Neural progenitor cell (in vitro differentiated cells): Measurements from ENCODE around the gene SEPTIN8. TPM values are rescaled to one million over a fixed set of nuclear protein-coding genes. Genes with fewer than 3 reads are reported as not detected.

ENCODE experiments used
- DNase-seq: peaks from one replicate; pipeline ENCODE4 v3.0.0-alpha.2; 2016; ENCODE audit warnings: low spot score
- H2AFZ ChIP-seq: fragments of 200-600 bp; sonication (generic); replicated peaks from 2 replicates; pipeline ENCODE4 v1.6.1; 2016; ENCODE audit warnings: antibody characterized with exemption
- H3F3A ChIP-seq: fragments of 200-600 bp; sonication (generic); 2 replicates; pipeline ENCODE4 v1.6.1; 2016; ENCODE audit warnings: antibody characterized with exemption, low read depth
- H3K27ac ChIP-seq: fragments of 200-600 bp; sonication (generic); 2 replicates; pipeline ENCODE4 v1.5.1; 2016; ENCODE audit warnings: mild to moderate bottlenecking
- H3K27me3 ChIP-seq: fragments of 200-600 bp; sonication (generic); 2 replicates; pipeline ENCODE4 v1.6.1; 2016; ENCODE audit warnings: mild to moderate bottlenecking, moderate library complexity
- H3K36me3 ChIP-seq: fragments of 200-600 bp; sonication (generic); 2 replicates; pipeline ENCODE4 v1.5.1; 2016
- H3K4me1 ChIP-seq: fragments of 200-600 bp; sonication (generic); 2 replicates; pipeline ENCODE4 v1.6.1; 2016; ENCODE audit warnings: mixed run types
- H3K4me2 ChIP-seq: fragments of 200-600 bp; sonication (generic); 2 replicates; pipeline ENCODE4 v1.6.1; 2016
- H3K4me3 ChIP-seq: fragments of 200-600 bp; sonication (generic); 2 replicates; pipeline ENCODE4 v1.5.1; 2016
- H3K79me2 ChIP-seq: fragments of 200-600 bp; sonication (generic); 2 replicates; pipeline ENCODE4 v1.6.1; 2016; ENCODE audit warnings: low read depth
- H3K9ac ChIP-seq: fragments of 200-600 bp; sonication (generic); 2 replicates; pipeline ENCODE4 v1.6.1; 2016
- H3K9me3 ChIP-seq: fragments of 200-600 bp; sonication (generic); 2 replicates; pipeline ENCODE4 v1.5.1; 2016; ENCODE audit warnings: low read depth
- H4K20me1 ChIP-seq: fragments of 200-600 bp; sonication (generic); 2 replicates; pipeline ENCODE4 v1.6.1; 2016; ENCODE audit warnings: low read depth
- H3K27ac Mint-ChIP-seq: 3 replicates; pipeline ENCODE4 v1.8.0; 2021; ENCODE audit warnings: mixed read lengths
- H3K27me3 Mint-ChIP-seq: 2 replicates; pipeline ENCODE4 v1.8.0; 2022; ENCODE audit warnings: low read depth, mild to moderate bottlenecking, inconsistent platforms, moderate library complexity, mixed read lengths; ENCODE audit not compliant: insufficient read depth
- H3K36me3 Mint-ChIP-seq: 3 replicates; pipeline ENCODE4 v1.8.0; 2021; ENCODE audit warnings: mixed read lengths
- H3K4me1 Mint-ChIP-seq: 3 replicates; pipeline ENCODE4 v1.8.0; 2021; ENCODE audit warnings: mixed read lengths
- H3K4me3 Mint-ChIP-seq: 3 replicates; pipeline ENCODE4 v1.8.0; 2021; ENCODE audit warnings: mild to moderate bottlenecking, moderate library complexity, mixed read lengths
- H3K9me3 Mint-ChIP-seq: 3 replicates; pipeline ENCODE4 v1.8.0; 2020; ENCODE audit warnings: mixed read lengths
- CTCF ChIP-seq: fragments of 200-600 bp; sonication (generic); IDR thresholded peaks from 2 replicates; pipeline ENCODE4 v1.5.1; 2017; ENCODE audit warnings: antibody characterized with exemption, mild to moderate bottlenecking
- EZH2 ChIP-seq: fragments of 200-600 bp; sonication (generic); IDR thresholded peaks from 2 replicates; pipeline ENCODE4 v1.6.1; 2017; ENCODE audit warnings: antibody characterized with exemption, mild to moderate bottlenecking, moderate library complexity
- EZH2phosphoT487 ChIP-seq: fragments of 200-600 bp; sonication (generic); IDR thresholded peaks from 2 replicates; pipeline ENCODE4 v1.6.1; 2017; ENCODE audit warnings: antibody characterized with exemption
- total RNA-seq: library from RNA; depleted of rRNA; stranded (reverse); fragments of >200 nt; gene quantifications from 2 replicates; pipeline ENCODE4 v1.2.3, GENCODE V29; 2015; ENCODE audit warnings: low replicate concordance

SEPTIN8 gene
- total RNA-seq, 1 donor from 2014 or later: 39.9 TPM

GRCh38 chr5:132753135-132753987 lies 23.7 kb downstream of the SEPTIN8 start:
- H3K27me3 ChIP-seq: peaks cover 41% of the 10 kb centered on the region
- H3K4me3 ChIP-seq: no peak overlapping the region
- H3K27me3 Mint-ChIP-seq: peaks cover 26% of the 10 kb centered on the region
- H3K79me2 ChIP-seq: no peaks in the 10 kb centered on the region
- H3K36me3 ChIP-seq: no peaks in the 10 kb centered on the region
- peaks cover 2% of the 10 kb centered on the region for H3K36me3 Mint-ChIP-seq
- TF ChIP-seq EZH2phosphoT487: no peak
- TF ChIP-seq EZH2: no peak
- TF ChIP-seq CTCF: peak; percentile 21
- peaks cover under 1% of the 10 kb centered on the region for H3K9me3 Mint-ChIP-seq
- peak; percentile 79 for DNase-seq
- no peaks in the 10 kb centered on the region for H3K9me3 ChIP-seq
- H2AFZ ChIP-seq: no peak overlapping the region
- H4K20me1 ChIP-seq: no peaks in the 10 kb centered on the region
- no peak overlapping the region for H3K9ac ChIP-seq
- no peak overlapping the region for H3K27ac ChIP-seq
- peak overlapping the region; percentile 28 for H3K4me2 ChIP-seq
- H3K4me1 Mint-ChIP-seq: peaks cover 22% of the 10 kb centered on the region
- H3K4me1 ChIP-seq: peaks cover 27% of the 10 kb centered on the region
- peak overlapping the region; percentile 38 for H3K27ac Mint-ChIP-seq
- H3F3A ChIP-seq: peaks cover 24% of the 10 kb centered on the region
- no peak overlapping the region for H3K4me3 Mint-ChIP-seq

DNA sequence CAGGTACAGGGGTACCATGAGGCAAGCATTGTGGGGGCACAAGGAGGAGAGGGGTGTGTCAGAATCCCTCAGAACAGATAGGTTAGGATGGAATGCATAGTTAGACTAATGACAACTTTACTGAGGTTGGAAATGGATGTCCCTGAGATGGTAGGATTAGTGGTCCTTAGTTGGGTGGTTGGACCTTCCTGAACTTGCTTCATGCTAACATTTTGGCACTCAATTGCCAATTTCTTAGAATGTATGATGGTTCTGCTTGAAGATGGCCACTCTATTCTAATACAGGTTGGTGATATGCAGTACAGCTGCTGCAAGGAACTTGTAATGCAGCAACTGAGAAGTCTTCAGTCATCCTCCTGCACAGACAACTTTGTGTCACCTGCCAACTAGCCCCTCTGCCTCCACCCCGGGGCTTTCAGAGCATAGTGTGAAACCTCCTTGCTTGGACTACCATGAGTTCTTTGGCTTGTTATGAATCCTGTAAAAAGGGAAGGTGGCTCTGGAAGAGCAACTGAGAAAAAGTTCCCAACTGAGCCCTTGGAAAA lies 24.4 kb downstream of the SEPTIN8 start:
- Mint-ChIP-seq H3K36me3 (peaks cover 2% of the 10 kb centered on the region), H3K27ac (no peak overlapping the region), H3K4me1 (peaks cover 22% of the 10 kb centered on the region), H3K27me3 (peaks cover 31% of the 10 kb centered on the region), H3K9me3 (peaks cover 2% of the 10 kb centered on the region), H3K4me3 (no peak overlapping the region)
- Histone ChIP-seq H3K4me3 (no peak overlapping the region), H3K4me1 (peaks cover 27% of the 10 kb centered on the region), H3K36me3 (no peaks in the 10 kb centered on the region), H3K4me2 (no peak overlapping the region), H3K79me2 (no peaks in the 10 kb centered on the region), H3K9me3 (no peaks in the 10 kb centered on the region), H3K27me3 (peaks cover 48% of the 10 kb centered on the region), H3F3A (peaks cover 31% of the 10 kb centered on the region), H4K20me1 (no peaks in the 10 kb centered on the region), H3K27ac (no peak overlapping the region), H3K9ac (no peak overlapping the region), H2AFZ (no peak overlapping the region)
- TF ChIP-seq EZH2phosphoT487: no peak
- no peak for TF ChIP-seq CTCF
- TF ChIP-seq EZH2: no peak
- no peak for DNase-seq

- Mint-ChIP-seq H3K27ac (no peak overlapping the region), H3K36me3 (peaks cover under 1% of the 10 kb centered on the region), H3K4me3 (no peak overlapping the region), H3K9me3 (peaks cover 2% of the 10 kb centered on the region), H3K27me3 (peaks cover 31% of the 10 kb centered on the region), H3K4me1 (peaks cover 22% of the 10 kb centered on the region)
- Histone ChIP-seq H3K4me2 (no peak overlapping the region), H3K27me3 (peaks cover 54% of the 10 kb centered on the region), H3K4me1 (peaks cover 27% of the 10 kb centered on the region), H2AFZ (no peak overlapping the region), H4K20me1 (no peaks in the 10 kb centered on the region), H3K36me3 (no peaks in the 10 kb centered on the region), H3K4me3 (no peak overlapping the region), H3K27ac (no peak overlapping the region), H3F3A (peaks cover 32% of the 10 kb centered on the region), H3K9me3 (no peaks in the 10 kb centered on the region), H3K79me2 (no peaks in the 10 kb centered on the region), H3K9ac (no peak overlapping the region)
- no peak for DNase-seq
- no peak for TF ChIP-seq CTCF
- TF ChIP-seq EZH2: no peak
- no peak for TF ChIP-seq EZH2phosphoT487
Measured at GRCh38 chr5:132751971-132752580, 25.0 kb downstream of the SEPTIN8 start.
